HG02763 (cell line): Measurements from ENCODE around the gene AUTS2.

Experiments used
- ATAC-seq: cut with Tn5 transposase; IDR thresholded peaks from one replicate; pipeline ENCODE4 v1.9.1; 2021; ENCODE audit warnings: mild to moderate bottlenecking, moderate library complexity; ENCODE audit not compliant: unreplicated experiment

AUTS2 gene

DNA sequence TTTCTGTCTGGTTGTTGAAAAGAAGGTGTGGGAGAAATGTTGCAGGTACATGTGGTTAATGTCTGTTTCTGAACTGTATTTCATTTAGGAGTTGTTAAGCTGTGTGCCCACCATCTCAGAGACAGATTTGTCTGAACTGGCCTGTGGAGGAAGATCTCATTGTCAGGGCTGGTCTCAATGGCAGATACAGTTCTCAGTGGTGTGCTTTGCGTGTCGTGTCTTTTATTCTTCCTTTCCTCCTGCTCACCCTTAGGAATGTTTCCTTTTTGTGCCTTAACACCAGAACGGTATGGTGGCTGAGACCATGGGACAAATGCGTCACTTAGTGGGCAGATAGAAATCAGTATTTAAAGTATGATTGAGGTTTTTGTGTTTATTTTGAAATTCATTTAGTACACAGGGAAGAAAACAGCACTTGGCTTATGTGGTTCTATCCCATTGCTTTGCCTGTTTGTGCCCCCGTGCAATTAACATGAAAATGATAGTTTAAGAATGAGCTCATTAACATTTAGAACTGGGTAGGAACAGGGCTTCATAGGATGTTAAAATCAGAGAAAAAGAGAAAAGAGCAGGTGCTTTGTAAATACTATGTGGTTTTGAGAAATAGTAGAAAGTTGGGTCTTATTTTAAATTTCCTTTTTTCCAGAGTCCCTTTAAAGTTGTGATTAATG lies 112.6 kb downstream of the AUTS2 start:
- ATAC-seq = no peak

DNA sequence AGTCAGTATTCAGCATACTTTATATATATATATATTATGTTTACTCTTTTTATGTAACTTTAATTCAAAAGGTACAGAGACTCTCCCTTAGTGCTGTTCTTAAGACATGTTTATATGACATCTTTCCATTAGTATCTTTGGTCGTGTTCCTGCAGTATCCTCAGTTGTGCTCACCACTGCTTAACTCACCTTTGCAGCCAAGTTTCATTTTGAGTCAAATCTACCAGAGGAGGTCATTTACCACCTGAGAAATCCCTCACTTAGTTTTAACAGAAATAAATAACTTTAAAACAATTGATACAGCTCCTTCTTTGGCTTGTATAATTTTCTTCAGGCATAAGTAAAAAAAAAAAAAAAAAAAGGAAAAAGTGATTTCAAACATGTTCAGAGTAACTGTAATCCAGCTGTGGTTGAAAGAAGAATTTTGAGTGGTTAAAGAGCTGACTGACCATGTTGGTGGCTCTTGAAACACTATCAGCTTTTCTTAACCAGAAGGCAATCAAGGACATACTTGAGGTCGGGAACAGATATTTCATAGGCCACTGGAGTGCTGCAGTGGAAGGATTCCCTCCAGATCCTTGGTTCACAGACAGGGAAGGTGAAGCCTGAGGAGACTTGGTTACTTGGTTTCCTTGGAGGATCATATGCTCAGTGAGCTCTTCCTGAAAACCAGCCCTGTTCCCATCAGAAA lies 116.8 kb downstream of the AUTS2 start:
- no peak for ATAC-seq

DNA sequence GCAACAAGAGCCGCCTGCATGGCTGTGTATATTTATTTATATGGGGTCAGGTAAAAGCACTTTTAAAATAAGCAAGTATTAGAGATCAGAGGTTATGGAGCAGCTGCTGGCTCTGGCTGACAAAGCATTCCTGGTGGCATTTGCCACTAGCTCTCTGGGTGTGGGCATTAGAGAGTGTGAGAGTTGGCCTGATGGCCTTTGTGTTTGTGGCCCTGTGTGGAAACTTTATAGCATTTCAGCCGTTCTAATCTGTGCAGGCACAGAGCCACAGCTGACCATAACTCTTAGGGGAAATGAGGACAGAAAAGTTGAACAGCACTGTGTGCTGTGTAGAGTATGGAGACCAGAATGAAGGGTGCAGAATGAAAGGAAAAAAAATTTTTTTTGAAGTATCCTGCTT lies 118.9 kb downstream of the AUTS2 start:
- ATAC-seq = no peak

DNA sequence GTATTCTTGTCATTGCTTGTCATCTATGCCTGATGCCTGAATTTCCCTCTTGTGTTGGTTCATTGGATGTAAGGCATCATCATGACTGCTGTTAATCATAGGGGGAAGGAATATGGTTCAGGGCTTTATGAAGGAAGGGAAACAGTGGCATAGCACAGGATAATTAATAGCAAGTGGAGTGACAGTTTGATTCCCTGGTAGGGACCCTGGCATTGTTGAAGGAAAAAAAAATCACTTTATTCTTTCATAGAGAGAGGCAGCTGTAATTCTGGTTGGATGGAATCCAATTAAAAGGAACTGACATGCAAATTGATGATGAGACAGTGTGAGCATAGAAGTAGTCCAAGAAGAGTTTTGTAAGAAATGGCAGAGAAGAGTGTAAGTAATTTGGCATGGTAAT lies 121.4 kb downstream of the AUTS2 start:
- no peak for ATAC-seq

DNA sequence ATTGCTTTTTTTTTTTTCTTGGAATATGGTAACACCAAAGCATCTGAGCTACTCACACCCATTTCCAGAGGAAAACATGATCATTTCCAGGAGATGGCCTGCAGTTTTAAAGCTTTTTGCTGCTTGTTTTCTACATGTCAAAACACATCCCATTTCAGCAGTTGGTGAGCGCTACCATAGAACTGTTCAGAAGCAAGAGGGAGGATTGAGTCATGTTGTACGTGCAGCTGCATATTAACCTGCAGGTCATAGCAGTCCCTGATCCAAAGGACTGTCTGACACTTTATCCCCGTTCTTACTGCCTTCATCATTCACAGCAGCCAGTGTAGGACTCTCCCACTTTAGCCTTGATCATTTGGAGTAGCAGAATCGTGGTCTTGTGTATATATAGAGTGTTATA lies 124.6 kb downstream of the AUTS2 start:
- ATAC-seq = no peak

DNA sequence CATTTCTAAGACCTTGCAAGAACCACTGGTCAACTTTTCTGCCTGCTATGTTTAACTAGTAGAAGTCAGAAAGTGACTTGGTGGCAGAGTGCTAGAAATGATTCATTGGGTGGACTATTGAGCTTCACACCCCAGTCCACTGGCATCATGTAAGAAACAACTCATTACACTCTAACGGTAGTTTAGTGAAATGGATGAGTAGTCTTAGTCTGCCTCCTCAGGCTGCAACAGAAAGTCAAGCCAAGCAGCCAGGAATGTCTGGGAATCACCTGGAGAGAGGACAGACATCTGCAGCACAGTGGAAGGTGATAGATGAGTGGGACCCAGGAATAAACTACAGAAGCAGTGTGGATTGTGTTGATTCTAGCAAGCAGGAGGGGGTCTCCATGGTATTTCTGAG lies 125.4 kb downstream of the AUTS2 start:
- no peak for ATAC-seq

DNA sequence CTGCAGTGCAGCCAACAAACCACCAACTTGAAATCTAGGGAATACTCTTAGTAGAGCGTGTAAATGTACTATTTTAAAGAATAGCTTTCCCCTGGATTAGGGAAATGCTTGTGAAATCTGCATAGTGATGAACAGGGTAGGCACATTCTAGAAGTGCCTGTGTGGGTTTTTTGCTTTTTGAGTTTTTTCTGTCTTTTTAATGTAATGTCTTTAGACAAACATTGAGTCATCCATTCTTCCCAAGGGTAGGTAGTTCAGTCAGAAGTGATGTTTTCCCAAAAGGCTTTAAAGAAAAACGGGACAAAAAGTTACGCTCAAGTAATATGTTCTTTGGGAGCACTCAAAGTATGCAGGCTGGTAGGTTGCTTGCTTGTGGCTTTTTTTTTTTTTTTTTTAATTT lies 130.0 kb downstream of the AUTS2 start:
- no peak for ATAC-seq

DNA sequence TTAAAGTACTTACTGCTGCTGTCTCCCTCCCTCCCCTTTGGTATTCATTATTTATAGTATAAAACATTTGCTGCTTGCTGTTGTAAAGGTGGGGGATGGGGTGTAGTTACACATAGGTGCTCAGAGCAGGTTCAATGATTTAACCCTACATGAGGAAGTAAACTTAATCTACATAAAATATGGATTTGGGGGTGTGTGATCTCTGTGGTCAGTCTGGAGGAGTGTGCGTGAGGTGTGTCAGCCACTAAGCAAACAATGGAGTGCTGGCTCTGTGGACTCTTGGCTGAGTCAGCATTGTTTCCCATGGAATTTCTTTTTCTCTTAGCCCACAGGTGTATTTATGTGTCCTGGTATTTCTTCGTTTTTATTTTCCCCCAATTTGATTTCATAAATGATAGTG lies 133.9 kb downstream of the AUTS2 start:
- ATAC-seq = no peak

DNA sequence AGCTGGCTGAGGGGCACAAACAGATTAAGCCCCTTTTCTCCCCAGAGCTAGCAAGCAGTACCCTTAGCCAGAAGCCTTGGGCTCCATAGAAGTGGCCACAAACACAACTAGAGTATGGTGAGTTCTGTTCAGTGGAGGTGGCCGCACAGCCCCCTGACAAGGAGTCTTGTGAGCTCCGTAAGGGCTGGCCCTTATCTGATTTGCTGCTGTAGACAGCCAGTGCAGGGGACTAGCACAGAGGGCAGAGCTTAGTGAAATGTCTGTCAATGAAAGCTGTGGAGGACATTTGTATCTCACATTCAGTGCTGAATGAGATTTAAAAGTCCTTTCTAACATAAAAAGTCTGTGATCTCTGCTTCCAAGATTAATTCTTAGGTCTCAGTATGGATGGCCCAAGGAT lies 137.3 kb downstream of the AUTS2 start:
- no peak for ATAC-seq

DNA sequence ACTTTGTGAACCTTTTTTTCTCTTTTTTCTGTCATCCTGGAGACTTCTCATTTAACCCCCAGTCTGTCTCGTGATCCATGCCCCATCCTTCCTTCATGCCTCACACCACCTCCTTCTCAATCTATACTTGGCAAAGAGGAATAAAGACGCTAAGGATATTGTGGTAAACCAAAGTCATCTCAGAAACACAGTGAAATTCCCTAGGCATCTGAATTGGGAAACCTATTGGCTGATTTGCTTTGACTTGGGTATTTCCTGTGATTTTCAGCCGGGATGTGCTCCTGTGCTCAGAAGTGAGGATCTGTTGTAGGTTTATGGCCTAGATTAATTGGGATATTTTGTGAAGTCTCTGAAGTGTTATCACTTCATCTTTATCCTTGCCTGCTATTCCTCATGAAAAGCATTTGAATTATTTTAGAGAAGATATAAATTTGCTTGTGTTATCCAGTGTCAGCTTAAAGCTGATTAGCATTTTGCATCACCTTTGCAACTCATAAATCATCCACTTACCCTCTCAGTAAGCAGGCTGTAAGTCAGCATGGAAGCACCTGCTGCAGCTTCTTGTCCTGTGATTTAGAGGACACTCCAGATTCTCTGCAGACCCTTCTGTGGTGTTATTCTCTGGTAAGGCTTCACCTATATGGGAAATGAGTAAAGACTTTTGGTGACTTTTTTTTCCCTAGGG lies 138.0 kb downstream of the AUTS2 start:
- ATAC-seq = no peak

DNA sequence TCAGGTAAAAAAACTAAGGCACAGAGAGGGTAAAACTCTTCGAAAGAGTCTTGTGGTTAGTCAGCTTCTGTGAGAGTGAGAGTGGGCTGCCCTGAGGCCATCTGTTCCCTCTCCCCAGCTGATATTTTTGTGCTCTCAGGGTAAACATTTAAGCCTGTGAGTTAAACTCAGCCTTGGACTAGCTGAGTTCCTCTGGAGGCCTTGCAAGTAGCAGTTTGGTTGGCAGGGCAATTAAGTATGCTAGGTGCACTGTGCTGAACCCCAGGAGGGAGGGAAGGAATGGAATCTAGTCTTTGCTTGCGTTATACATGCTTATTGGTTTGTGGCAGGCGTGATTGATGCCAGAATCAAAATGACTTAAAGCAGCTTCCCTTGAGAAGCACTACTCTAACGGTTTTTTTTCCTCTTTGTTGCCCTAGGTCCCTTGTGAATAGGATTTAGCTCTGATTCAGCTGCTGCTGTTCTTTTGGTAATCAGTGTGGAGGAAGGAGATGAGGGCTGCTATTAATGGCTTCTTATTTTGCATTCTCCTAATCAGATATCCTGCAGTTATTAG lies 140.2 kb downstream of the AUTS2 start:
- ATAC-seq = peak; percentile 68

DNA sequence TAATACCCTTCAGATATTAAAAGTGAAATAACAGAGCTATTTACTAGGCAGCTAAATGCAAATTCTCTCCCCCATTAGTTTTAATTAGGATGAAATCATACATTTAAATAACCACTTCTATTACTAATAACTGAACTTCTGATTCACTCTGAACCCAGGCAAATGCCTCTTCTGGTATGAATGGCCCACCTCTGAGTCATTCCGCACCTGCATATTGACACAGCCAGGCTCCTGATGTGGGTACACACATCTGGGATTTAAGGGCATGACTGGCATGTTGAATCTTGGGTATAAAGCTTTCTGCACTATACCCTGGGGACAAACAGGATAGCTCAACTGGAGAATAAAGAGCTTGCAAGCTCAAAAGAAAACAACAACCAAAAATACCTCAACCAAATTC lies 140.9 kb downstream of the AUTS2 start:
- ATAC-seq = peak; percentile 67

DNA sequence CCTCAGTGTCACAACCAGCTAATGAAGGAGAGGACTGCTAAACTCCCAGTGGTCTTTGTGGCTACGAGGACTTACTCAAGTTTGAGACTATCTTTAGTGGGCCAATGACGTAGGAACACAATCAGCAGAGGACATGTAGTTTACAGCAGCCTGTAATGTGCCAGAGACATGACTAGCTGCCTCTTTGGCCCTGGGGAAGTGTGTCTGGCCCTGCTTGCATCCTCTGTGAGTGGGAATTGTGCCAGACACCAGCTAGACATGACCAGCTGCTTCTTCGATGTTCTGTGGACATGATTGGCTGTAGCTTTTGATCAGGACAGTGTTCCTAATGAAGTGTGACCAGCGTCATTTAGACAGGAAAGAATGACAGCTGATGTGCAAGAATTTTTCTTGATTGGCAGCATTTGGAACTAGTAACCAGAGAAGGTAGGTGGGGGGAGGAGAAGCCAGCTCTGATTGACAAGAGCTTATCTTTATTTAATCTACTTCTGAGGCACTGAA lies 141.7 kb downstream of the AUTS2 start:
- ATAC-seq = peak; percentile 48

DNA sequence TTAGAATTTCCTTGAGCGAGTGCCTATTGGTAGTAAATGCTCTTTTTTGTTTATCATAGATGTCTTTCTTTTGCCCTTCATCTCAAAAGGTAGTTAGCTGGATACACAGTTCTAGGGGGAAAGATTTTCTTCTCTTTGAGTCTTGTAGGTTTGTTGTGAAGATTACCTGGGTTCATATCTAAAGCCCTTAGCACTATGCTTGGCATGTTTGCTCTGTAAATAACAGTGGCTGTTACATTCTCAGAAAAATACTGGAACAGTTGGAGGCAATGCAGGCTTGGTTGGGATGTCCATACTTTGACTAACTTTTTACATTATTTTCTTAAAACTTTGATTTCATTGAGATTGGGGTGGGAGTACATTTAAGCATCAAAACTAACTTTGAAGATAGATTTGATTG lies 144.0 kb downstream of the AUTS2 start:
- ATAC-seq = no peak

DNA sequence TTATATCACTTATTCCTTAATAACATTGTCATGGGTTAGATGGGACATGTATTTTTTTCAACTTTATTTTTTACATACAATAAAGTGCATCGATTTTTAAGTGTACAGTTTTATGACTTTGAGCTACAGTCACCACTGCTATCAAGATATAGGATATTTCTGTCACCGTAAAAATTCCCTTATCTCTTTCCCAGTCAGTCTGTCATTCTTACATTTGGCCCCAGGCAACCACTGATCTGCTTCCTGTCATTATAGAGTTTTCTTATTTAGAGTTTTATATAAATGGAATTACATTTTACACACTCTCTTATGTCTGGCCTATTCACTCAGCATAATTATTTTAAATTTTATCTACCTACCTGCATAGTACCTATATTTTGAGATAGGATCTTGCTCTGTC lies 145.2 kb downstream of the AUTS2 start:
- no peak for ATAC-seq

DNA sequence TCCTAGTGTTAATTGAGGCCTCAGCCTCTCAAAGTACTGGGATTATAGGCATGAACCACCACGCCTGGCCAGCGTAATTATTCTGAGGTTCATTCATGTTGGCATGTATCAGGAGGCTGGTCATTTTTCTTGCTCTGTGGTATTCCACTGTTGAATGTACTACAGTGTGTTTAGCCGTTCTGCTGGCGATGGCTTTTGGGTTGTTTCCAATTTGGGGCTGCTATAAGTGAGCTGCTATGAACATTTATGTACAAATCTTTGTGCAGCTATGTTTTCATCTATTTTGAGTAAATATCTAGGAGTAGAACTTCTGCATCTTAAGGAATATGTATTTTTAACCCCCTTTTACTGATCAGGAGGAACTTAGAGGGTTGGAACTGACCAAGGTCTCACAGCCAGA lies 145.8 kb downstream of the AUTS2 start:
- ATAC-seq = no peak

DNA sequence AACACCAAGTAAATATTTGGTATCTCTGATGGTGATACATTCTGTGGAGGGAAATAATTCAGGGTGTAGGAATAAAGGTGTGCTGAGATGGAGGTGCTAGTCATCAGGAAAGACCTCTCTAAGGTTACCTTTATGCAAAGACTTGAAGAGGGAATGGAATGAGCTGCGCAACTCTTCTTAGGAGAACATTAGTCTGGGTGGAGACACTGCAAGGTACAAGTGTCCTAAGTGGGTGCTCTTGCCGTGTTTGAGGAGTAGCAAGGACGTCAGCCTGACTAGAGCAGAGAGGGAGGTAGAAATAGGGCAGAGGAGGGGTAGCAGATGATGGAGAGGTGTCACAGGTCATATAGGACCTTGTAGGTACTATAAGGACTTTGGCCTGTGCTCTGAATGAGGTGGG lies 148.1 kb downstream of the AUTS2 start:
- no peak for ATAC-seq

DNA sequence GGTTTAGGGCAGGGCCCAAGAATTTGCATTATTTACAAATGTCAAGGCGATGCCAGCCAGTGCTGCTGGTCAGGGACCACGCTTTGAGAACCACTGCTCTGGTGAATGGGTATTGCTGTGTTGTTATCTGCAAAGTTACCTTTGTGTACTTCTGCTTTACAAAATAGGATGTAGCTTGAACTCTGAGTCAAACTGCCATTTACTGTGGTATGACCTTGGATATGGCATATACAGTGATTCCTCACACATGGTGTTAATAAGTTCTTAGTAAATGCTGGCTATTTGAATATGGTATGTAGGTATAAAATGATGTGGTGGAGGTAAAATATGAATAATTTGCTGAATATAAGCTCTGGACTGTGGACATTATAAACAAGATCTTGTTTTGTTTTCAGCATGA lies 148.9 kb downstream of the AUTS2 start:
- ATAC-seq = no peak

DNA sequence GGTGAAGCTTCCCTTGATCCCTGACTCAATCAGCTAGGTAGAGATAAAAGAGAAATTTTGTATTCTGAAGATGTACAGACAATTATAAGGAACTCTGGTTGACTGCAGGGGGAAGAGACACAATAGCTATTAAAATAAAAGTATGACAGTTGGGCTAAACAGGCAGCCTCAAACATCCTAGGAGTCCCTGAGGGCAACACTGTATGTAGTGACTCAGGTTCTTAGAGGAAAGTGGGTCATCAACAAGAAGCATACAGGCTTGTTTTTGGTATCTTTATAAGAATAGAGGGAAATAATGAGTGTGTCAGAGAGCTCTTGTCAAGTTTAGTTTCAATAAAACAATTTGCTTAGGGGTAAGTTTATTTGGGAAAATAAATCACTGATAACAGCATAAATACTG lies 150.3 kb downstream of the AUTS2 start:
- ATAC-seq = no peak

DNA sequence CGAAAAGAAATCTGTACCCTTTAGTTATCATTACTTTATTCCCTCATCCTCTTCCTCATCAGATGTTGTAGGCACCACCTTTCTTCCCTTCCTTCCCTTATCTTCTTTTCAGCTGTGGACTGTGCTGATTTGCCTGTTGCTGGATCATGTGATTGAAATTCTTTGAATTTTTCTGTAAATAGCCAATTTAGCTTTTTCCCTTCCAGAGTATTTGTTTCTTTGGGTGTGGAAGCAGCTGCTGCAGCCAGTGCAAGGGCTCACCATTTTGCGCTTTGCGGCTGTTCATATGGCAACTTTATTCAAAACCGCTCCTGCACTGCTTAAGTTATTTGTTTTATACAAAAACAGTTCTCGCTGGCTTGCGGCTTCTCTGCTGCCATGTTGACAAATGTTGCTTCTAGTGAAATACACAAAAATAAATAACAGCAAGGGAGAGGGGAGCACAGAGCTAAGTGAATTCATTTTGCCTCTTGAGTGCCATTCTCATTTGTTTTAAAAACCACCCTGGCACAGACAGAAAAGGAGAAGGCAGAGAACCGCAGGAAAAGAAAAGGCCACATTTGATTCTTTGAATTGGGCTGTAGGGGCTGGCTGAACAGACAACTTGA lies 151.2 kb downstream of the AUTS2 start:
- ATAC-seq = no peak

DNA sequence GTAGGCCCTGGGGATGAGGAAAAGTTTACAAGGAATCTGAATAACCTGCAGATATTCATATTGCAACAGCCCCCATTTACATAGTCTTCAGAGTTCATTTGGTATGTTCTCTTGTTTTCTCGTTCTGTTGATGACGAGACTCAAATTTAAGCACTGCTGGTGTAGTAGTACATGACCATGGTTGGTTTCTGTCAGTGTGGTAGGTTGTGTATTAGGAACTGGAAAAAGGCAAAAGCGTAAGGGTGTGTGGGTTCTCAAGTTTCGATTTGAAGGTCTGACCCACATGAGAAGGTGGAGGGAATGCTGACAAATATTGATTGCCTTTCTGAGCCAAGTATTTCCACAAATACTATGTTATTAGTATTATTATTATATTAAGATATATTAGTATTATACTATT lies 151.7 kb downstream of the AUTS2 start:
- ATAC-seq = no peak
